NCI-H748 (cell line): ENCODE results near the gene RBPJ.
"Not testable (repeated sequence)": the region's sequence is repeated elsewhere in the genome, so short reads cannot be mapped to it uniquely, and the experiment has no call there.

Experiments
- DNase-seq: peaks from one replicate; lab custom pipeline; 2025; ENCODE audit not compliant: unreplicated experiment; lab: John Stamatoyannopoulos, UW

Gene RBPJ

GRCh38 chr4:26331380-26331950 is 10.7 kb downstream of the RBPJ start:
- DNase-seq = no peak

GRCh38 chr4:26334366-26334765 is 13.6 kb downstream of the RBPJ start:
- no peak for DNase-seq

- DNase-seq = no peak
Measured at GRCh38 chr4:26337612-26338011, 16.8 kb downstream of the RBPJ start.

GRCh38 chr4:26342328-26343037 is 21.7 kb downstream of the RBPJ start:
- no peak for DNase-seq

- no peak for DNase-seq
Measured at GRCh38 chr4:26343038-26343398, 22.2 kb downstream of the RBPJ start.

GRCh38 chr4:26344901-26345564 is 24.2 kb downstream of the RBPJ start:
- DNase-seq = no peak

GRCh38 chr4:26345565-26345938 is 24.7 kb downstream of the RBPJ start:
- no peak for DNase-seq

GRCh38 chr4:26346203-26346620 is 25.4 kb downstream of the RBPJ start:
- DNase-seq = no peak

- no peak for DNase-seq
Measured at GRCh38 chr4:26349496-26349895, 28.7 kb downstream of the RBPJ start.

- DNase-seq = no peak
Measured at GRCh38 chr4:26351685-26352084, 30.9 kb downstream of the RBPJ start.

- DNase-seq = no peak
Measured at GRCh38 chr4:26354491-26354890, 33.7 kb downstream of the RBPJ start.

- no peak for DNase-seq
Measured at GRCh38 chr4:26355392-26356052, 34.7 kb downstream of the RBPJ start.

- no peak for DNase-seq
Measured at GRCh38 chr4:26356081-26356501, 35.3 kb downstream of the RBPJ start.

GRCh38 chr4:26359521-26359920 is 38.7 kb downstream of the RBPJ start:
- not testable (repeated sequence) for DNase-seq

- DNase-seq = no peak
Measured at GRCh38 chr4:26360273-26360672, 39.5 kb downstream of the RBPJ start.

- no peak for DNase-seq
Measured at GRCh38 chr4:26360864-26361263, 40.0 kb downstream of the RBPJ start.

- DNase-seq = no peak
Measured at GRCh38 chr4:26361297-26361696, 40.5 kb downstream of the RBPJ start.

GRCh38 chr4:26362745-26363439 is 42.1 kb downstream of the RBPJ start:
- no peak for DNase-seq

- DNase-seq = no peak
Measured at GRCh38 chr4:26365537-26366150, 44.8 kb downstream of the RBPJ start.

- no peak for DNase-seq
Measured at GRCh38 chr4:26367811-26368210, 47.0 kb downstream of the RBPJ start.

- no peak for DNase-seq
Measured at GRCh38 chr4:26368685-26369084, 47.9 kb downstream of the RBPJ start.
